Skin of body (tissue), 2 donors: ENCODE data around the gene MYL3. TPM values are rescaled to one million over a fixed set of nuclear protein-coding genes. Genes with fewer than 3 reads are reported as not detected.
"Not testable (repeated sequence)": the region's sequence is repeated elsewhere in the genome, so short reads cannot be mapped to it uniquely, and the experiment has no call there.

ENCODE experiments used
- DNase-seq: peaks from one replicate; lab custom pipeline; 2025; lab: John Stamatoyannopoulos, UW
- total RNA-seq: library from RNA; depleted of rRNA; stranded (reverse); fragments of >200 nt; gene quantifications from one replicate; pipeline ENCODE4 v1.2.3, GENCODE V29; 2014

The MYL3 gene
- 23.7 TPM for total RNA-seq

GRCh38 chr3:46863261-46863782 is at the start of gene MYL3:
TSS of gene MYL3 (minus strand) at chr3:46863444. CDS start at chr3:46863390, 54 bp downstream.
- DNase-seq, result no peak

GRCh38 chr3:46912986-46913385 is 49.7 kb upstream of the MYL3 start:
- no peak for DNase-seq

- not testable (repeated sequence) for DNase-seq
Measured at GRCh38 chr3:46910914-46911313, 47.7 kb upstream of the MYL3 start.

- DNase-seq, result no peak
Measured at GRCh38 chr3:46910166-46910760, 47.0 kb upstream of the MYL3 start.

- peak; percentile 44 for DNase-seq
Measured at GRCh38 chr3:46909535-46910161, 46.4 kb upstream of the MYL3 start.

- no peak for DNase-seq
Measured at GRCh38 chr3:46908986-46909534, 45.8 kb upstream of the MYL3 start.

GRCh38 chr3:46908294-46908985 is 45.2 kb upstream of the MYL3 start:
- DNase-seq, result peak; percentile 49

- no peak for DNase-seq
Measured at GRCh38 chr3:46907960-46908293, 44.7 kb upstream of the MYL3 start.

- DNase-seq, result no peak
Measured at GRCh38 chr3:46907271-46907670, 44.0 kb upstream of the MYL3 start.

GRCh38 chr3:46906471-46907058 is 43.3 kb upstream of the MYL3 start:
- no peak for DNase-seq

GRCh38 chr3:46905661-46906451 is 42.6 kb upstream of the MYL3 start:
- DNase-seq, result no peak

GRCh38 chr3:46905213-46905560 is 41.9 kb upstream of the MYL3 start:
- DNase-seq, result no peak

- DNase-seq, result no peak
Measured at GRCh38 chr3:46904303-46905212, 41.3 kb upstream of the MYL3 start.

- no peak for DNase-seq
Measured at GRCh38 chr3:46903341-46904302, 40.4 kb upstream of the MYL3 start.

GRCh38 chr3:46902188-46902631 is 39.0 kb upstream of the MYL3 start:
- no peak for DNase-seq

- no peak for DNase-seq
Measured at GRCh38 chr3:46901591-46902187, 38.4 kb upstream of the MYL3 start.

- no peak for DNase-seq
Measured at GRCh38 chr3:46901061-46901460, 37.8 kb upstream of the MYL3 start.

- DNase-seq, result no peak
Measured at GRCh38 chr3:46900356-46900755, 37.1 kb upstream of the MYL3 start.

- no peak for DNase-seq
Measured at GRCh38 chr3:46900007-46900292, 36.7 kb upstream of the MYL3 start.
